H1 (cell line): Measurements from ENCODE around the gene IFNK.

Experiments
- ATF3 ChIP-seq: IDR thresholded peaks from 2 replicates; pipeline ENCODE4 v1.6.1; 2011; ENCODE audit warnings: low read depth, mild to moderate bottlenecking, low read length; ENCODE audit not compliant: insufficient read depth
- CHD2 ChIP-seq: IDR thresholded peaks from 2 replicates; pipeline ENCODE4 v1.6.1; 2012; ENCODE audit warnings: low read length, improper control_type of control experiment
- CTCF ChIP-seq, 3 experiments: IDR thresholded peaks; 1 replicate in 2 of 3; 2 replicates in 1 of 3; pipeline versions ENCODE4 v1.5.1 to v1.6.1; 2011; ENCODE audit warnings: low read length in 3 of 3, mild to moderate bottlenecking in 3 of 3, inconsistent platforms in 2 of 3, low read depth in 1 of 3, moderate library complexity in 1 of 3; ENCODE audit not compliant: insufficient read depth in 1 of 3; ENCODE audit errors: control extremely low read depth in 1 of 3
- EZH2 ChIP-seq: fragments of 200-600 bp; sonication (generic); IDR thresholded peaks from 2 replicates; pipeline ENCODE4 v1.7.1; 2012; ENCODE audit warnings: low read depth, mild to moderate bottlenecking, moderate library complexity, low read length, inconsistent platforms; ENCODE audit not compliant: severe bottlenecking
- RAD21 ChIP-seq, 2 experiments: IDR thresholded peaks in 1 of 2; conservative IDR thresholded peaks in 1 of 2; 2 replicates each; pipeline ENCODE4 v1.6.1; 2011; ENCODE audit warnings: low read depth in 2 of 2, low read length in 2 of 2, improper control_type of control experiment in 1 of 2, inconsistent platforms in 1 of 2, mild to moderate bottlenecking in 1 of 2, moderate library complexity in 1 of 2
- SP4 ChIP-seq: IDR thresholded peaks from 2 replicates; pipeline ENCODE4 v1.6.1; 2012; ENCODE audit warnings: low read length, inconsistent platforms
- ZNF274 ChIP-seq: IDR thresholded peaks from 2 replicates; pipeline ENCODE4 v1.7.0; 2012; ENCODE audit warnings: low read length, borderline replicate concordance; ENCODE audit errors: extremely low read depth

GRCh38 chr9:27534658-27535209 lies 10.6 kb downstream of the IFNK start:
- TF ChIP-seq SP4 (no peak), CHD2 (no peak), CTCF (IDR thresholded peaks at IDR 0.05; ENCODE audit: control extremely low read depth in 1 of 3, insufficient read depth in 1 of 3, low read depth in 1 of 3, low read length in 3 of 3) (no peak), EZH2 (no peak), ZNF274 (no peak), ATF3 (no peak), RAD21 (IDR thresholded peaks at IDR 0.05 in 1 of 2, conservative IDR thresholded peaks at IDR 0.05 in 1 of 2; ENCODE audit: low read depth in 2 of 2, low read length in 2 of 2) (no peak)
